H9 (cell line): ENCODE results near the gene NDC1. TPM values are rescaled to one million over a fixed set of nuclear protein-coding genes. Genes with fewer than 3 reads are reported as not detected.
"Not testable (repeated sequence)": the region's sequence is repeated elsewhere in the genome, so short reads cannot be mapped to it uniquely, and the experiment has no call there.

Experiments used
- DNase-seq: peaks from one replicate; pipeline ENCODE4 v3.0.0-alpha.2; 2017
- H2AFZ ChIP-seq: one replicate; pipeline ENCODE4 v1.6.1; 2013; ENCODE audit warnings: mild to moderate bottlenecking, low read length, control low read depth, moderate library complexity
- H2AK5ac ChIP-seq: 2 replicates; pipeline ENCODE4 v1.6.1; 2013; ENCODE audit warnings: low read length, control low read depth, mixed read lengths; ENCODE audit not compliant: insufficient read length
- H2BK120ac ChIP-seq: one replicate; pipeline ENCODE4 v1.6.1; 2013; ENCODE audit warnings: low read depth, mild to moderate bottlenecking, low read length, control low read depth, inconsistent platforms; ENCODE audit not compliant: poor library complexity, severe bottlenecking
- H2BK12ac ChIP-seq: 2 replicates; pipeline ENCODE4 v1.6.1; 2013; ENCODE audit warnings: low read length, control low read depth, mixed read lengths, low read depth; ENCODE audit not compliant: insufficient read length
- H2BK15ac ChIP-seq: 2 replicates; pipeline ENCODE4 v1.6.1; 2013; ENCODE audit warnings: low read depth, low read length, control low read depth
- H2BK20ac ChIP-seq: one replicate; pipeline ENCODE4 v1.6.1; 2013; ENCODE audit warnings: low read depth, mild to moderate bottlenecking, low read length, control low read depth, inconsistent platforms; ENCODE audit not compliant: poor library complexity, severe bottlenecking
- H2BK5ac ChIP-seq: 2 replicates; pipeline ENCODE4 v1.6.1; 2013; ENCODE audit warnings: low read length, control low read depth, mixed read lengths; ENCODE audit not compliant: insufficient read length
- H3K14ac ChIP-seq: 2 replicates; pipeline ENCODE4 v1.6.1; 2013; ENCODE audit warnings: low read length, control low read depth; ENCODE audit not compliant: insufficient read depth
- H3K18ac ChIP-seq: 2 replicates; pipeline ENCODE4 v1.6.1; 2013; ENCODE audit warnings: low read depth, mild to moderate bottlenecking, mixed read lengths, low read length, control low read depth; ENCODE audit not compliant: insufficient read length
- H3K23ac ChIP-seq: 2 replicates; pipeline ENCODE4 v1.6.1; 2013; ENCODE audit warnings: low read length, control low read depth, mixed read lengths, low read depth; ENCODE audit not compliant: insufficient read length
- H3K23me2 ChIP-seq: 2 replicates; pipeline ENCODE4 v1.6.1; 2013; ENCODE audit warnings: low read depth, mild to moderate bottlenecking, mixed read lengths, low read length, control low read depth; ENCODE audit not compliant: insufficient read length, poor library complexity, severe bottlenecking
- H3K27ac ChIP-seq: 2 replicates; pipeline ENCODE4 v1.5.1; 2013; ENCODE audit warnings: low read length, control low read depth, mixed read lengths, low read depth; ENCODE audit not compliant: insufficient read length
- H3K27me3 ChIP-seq: 2 replicates; pipeline ENCODE4 v1.6.1; 2013; ENCODE audit warnings: low read length, control low read depth, inconsistent platforms; ENCODE audit not compliant: insufficient read depth
- H3K4ac ChIP-seq: 2 replicates; pipeline ENCODE4 v1.6.1; 2013; ENCODE audit warnings: low read depth, mild to moderate bottlenecking, control low read depth, inconsistent platforms, low read length, moderate library complexity
- H3K4me1 ChIP-seq: 2 replicates; pipeline ENCODE4 v1.6.1; 2013; ENCODE audit warnings: low read length, control low read depth, inconsistent platforms; ENCODE audit not compliant: insufficient read depth
- H3K4me2 ChIP-seq: 2 replicates; pipeline ENCODE4 v1.6.1; 2013; ENCODE audit warnings: low read length, control low read depth, mixed read lengths; ENCODE audit not compliant: insufficient read length, insufficient read depth
- H3K56ac ChIP-seq: 2 replicates; pipeline ENCODE4 v1.6.1; 2013; ENCODE audit warnings: low read depth, mild to moderate bottlenecking, mixed read lengths, low read length, control low read depth; ENCODE audit not compliant: insufficient read length
- H3K79me1 ChIP-seq: 2 replicates; pipeline ENCODE4 v1.6.1; 2013; ENCODE audit warnings: low read depth, mild to moderate bottlenecking, moderate library complexity, low read length, control low read depth, inconsistent platforms; ENCODE audit not compliant: insufficient read depth, poor library complexity, severe bottlenecking
- H3K79me2 ChIP-seq: 2 replicates; pipeline ENCODE4 v1.6.1; 2013; ENCODE audit warnings: low read length, control low read depth, inconsistent platforms; ENCODE audit not compliant: insufficient read depth
- H3K9ac ChIP-seq: 2 replicates; pipeline ENCODE4 v1.6.1; 2013; ENCODE audit warnings: low read length, control low read depth, mixed read lengths; ENCODE audit not compliant: insufficient read length; ENCODE audit errors: extremely low read depth
- H3K9me3 ChIP-seq: one replicate; pipeline ENCODE4 v1.6.1; 2013; ENCODE audit warnings: low read depth, low read length, inconsistent platforms; ENCODE audit not compliant: control insufficient read depth
- H3T11ph ChIP-seq: one replicate; pipeline ENCODE4 v1.6.1; 2013; ENCODE audit warnings: mild to moderate bottlenecking, low read length, control low read depth, inconsistent platforms
- H4K20me1 ChIP-seq: one replicate; pipeline ENCODE4 v1.6.1; 2013; ENCODE audit not compliant: control insufficient read depth, insufficient read length, insufficient read depth
- H4K5ac ChIP-seq: 2 replicates; pipeline ENCODE4 v1.6.1; 2013; ENCODE audit warnings: low read depth, mild to moderate bottlenecking, mixed read lengths, low read length, control low read depth; ENCODE audit not compliant: insufficient read length
- H4K8ac ChIP-seq: replicated peaks from 2 replicates; pipeline ENCODE4 v1.6.1; 2013; ENCODE audit warnings: low read length, control low read depth, mixed read lengths, low read depth; ENCODE audit not compliant: insufficient read length
- H4K91ac ChIP-seq: 2 replicates; pipeline ENCODE4 v1.6.1; 2013; ENCODE audit warnings: low read depth, mild to moderate bottlenecking, moderate library complexity, mixed read lengths, low read length, control low read depth; ENCODE audit not compliant: insufficient read length
- H3K27ac Mint-ChIP-seq, 3 experiments: 2 replicates in 2 of 3; 3 replicates in 1 of 3; pipeline ENCODE4 v1.8.0; 2020 to 2021; ENCODE audit warnings: mixed read lengths in 3 of 3, mild to moderate bottlenecking in 1 of 3, moderate library complexity in 1 of 3
- H3K27me3 Mint-ChIP-seq: 2 replicates; pipeline ENCODE4 v1.8.0; 2021; ENCODE audit warnings: low read depth, mild to moderate bottlenecking, moderate library complexity, mixed read lengths
- H3K36me3 Mint-ChIP-seq, 3 experiments: 2 replicates in 2 of 3; 3 replicates in 1 of 3; pipeline ENCODE4 v1.8.0; 2020 to 2021; ENCODE audit warnings: low read depth in 3 of 3, mixed read lengths in 3 of 3; ENCODE audit not compliant: insufficient read depth in 1 of 3
- H3K4me1 Mint-ChIP-seq, 2 experiments: 2 replicates each; pipeline ENCODE4 v1.8.0; 2020; ENCODE audit warnings: mixed read lengths in 2 of 2
- H3K4me3 Mint-ChIP-seq, 2 experiments: 2 replicates in 1 of 2; 3 replicates in 1 of 2; pipeline ENCODE4 v1.8.0; 2020 to 2021; ENCODE audit warnings: mild to moderate bottlenecking in 2 of 2, mixed read lengths in 2 of 2, moderate library complexity in 1 of 2
- H3K9me3 Mint-ChIP-seq, 2 experiments: 2 replicates in 1 of 2; 3 replicates in 1 of 2; pipeline ENCODE4 v1.8.0; 2020; ENCODE audit warnings: mild to moderate bottlenecking in 2 of 2, mixed read lengths in 2 of 2, moderate library complexity in 1 of 2
- CTCF ChIP-seq: fragments of 200-600 bp; sonication (generic); conservative IDR thresholded peaks from 3 replicates; pipeline ENCODE4 v1.8.0; 2021; ENCODE audit warnings: antibody characterized with exemption, mild to moderate bottlenecking
- WGBS: extraction: QIAGEN DNeasy Blood & Tissue Kit; methylation state at CpG from one replicate; pipeline ENCODE4 v1.1.7; 2013; ENCODE audit warnings: missing lambda C conversion rate, low lambda C conversion rate, mixed read lengths; ENCODE audit not compliant: insufficient read length; ENCODE audit errors: extremely low coverage; 5-methylcytosine and 5-hydroxymethylcytosine counted together
- total RNA-seq: library from RNA; stranded (reverse); gene quantifications from 2 replicates; pipeline ENCODE4 v1.2.1, GENCODE V29; 2021

NDC1 gene
- total RNA-seq, 1 experiment from 2014 or later, result 49.3 TPM

GRCh38 chr1:53763461-53763860, 74.6 kb downstream of the NDC1 start:
- no peak for DNase-seq
- no peak overlapping the region for H4K91ac ChIP-seq
- no peak overlapping the region for H2AFZ ChIP-seq
- no peaks in the 10 kb centered on the region for H3K79me1 ChIP-seq
- Mint-ChIP-seq H3K4me3 (no peak overlapping the region), H3K27ac (no peak overlapping the region), H3K27me3 (no peaks in the 10 kb centered on the region), H3K9me3 (peaks cover 0 to 6% of the 10 kb centered on the region in 2 experiments; a peak in 4 of 5 replicates), H3K4me1 (no peaks in the 10 kb centered on the region), H3K36me3 (peaks cover 4 to 21% (median 6%) of the 10 kb centered on the region in 3 experiments; a peak in 6 of 7 replicates)
- no peaks in the 10 kb centered on the region for H3K23me2 ChIP-seq
- no peak overlapping the region for H2BK120ac ChIP-seq
- no peak overlapping the region for H3K9ac ChIP-seq
- no peak overlapping the region for H2BK20ac ChIP-seq
- no peak overlapping the region for H2AK5ac ChIP-seq
- H3K56ac ChIP-seq, result no peak overlapping the region
- H3T11ph ChIP-seq, result no peak overlapping the region
- H3K14ac ChIP-seq, result no peak overlapping the region
- WGBS, result no CpG with 5 or more reads among the region's 4 CpGs
- no peak overlapping the region for H2BK15ac ChIP-seq
- no peaks in the 10 kb centered on the region for H3K27me3 ChIP-seq
- no peaks in the 10 kb centered on the region for H3K9me3 ChIP-seq
- no peak overlapping the region for H4K5ac ChIP-seq
- H3K23ac ChIP-seq, result no peak overlapping the region
- H3K4ac ChIP-seq, result no peak overlapping the region
- no peak overlapping the region for H3K18ac ChIP-seq
- H2BK5ac ChIP-seq, result no peak overlapping the region
- no peak overlapping the region for H3K27ac ChIP-seq
- no peak overlapping the region for H2BK12ac ChIP-seq
- TF ChIP-seq CTCF, result peak; percentile 40; the same call in 2 of the 3 replicates
- H4K20me1 ChIP-seq, result no peaks in the 10 kb centered on the region
- no peak overlapping the region for H4K8ac ChIP-seq
- H3K4me2 ChIP-seq, result no peak overlapping the region
- H3K79me2 ChIP-seq, result no peaks in the 10 kb centered on the region
- H3K4me1 ChIP-seq, result no peaks in the 10 kb centered on the region

GRCh38 chr1:53760497-53760896, 77.6 kb downstream of the NDC1 start:
- H4K20me1 ChIP-seq, H2BK15ac ChIP-seq, H3K9ac ChIP-seq, H3K4me3 Mint-ChIP-seq, H3K56ac ChIP-seq, H2AK5ac ChIP-seq, H3K14ac ChIP-seq, H2BK12ac ChIP-seq, H3K79me1 ChIP-seq, DNase-seq, H3K79me2 ChIP-seq, H2BK5ac ChIP-seq, H3K27me3 Mint-ChIP-seq, H3K4me2 ChIP-seq, H3K4me1 ChIP-seq, H4K8ac ChIP-seq, H3K23me2 ChIP-seq, H3K27ac Mint-ChIP-seq, H3K9me3 ChIP-seq, H3T11ph ChIP-seq, H2BK20ac ChIP-seq, H2BK120ac ChIP-seq, H2AFZ ChIP-seq, H3K4ac ChIP-seq, H3K18ac ChIP-seq, H4K5ac ChIP-seq, H3K36me3 Mint-ChIP-seq, H3K27me3 ChIP-seq, H3K4me1 Mint-ChIP-seq, H4K91ac ChIP-seq, H3K9me3 Mint-ChIP-seq, H3K27ac ChIP-seq, H3K23ac ChIP-seq: not testable (repeated sequence)
- no CpG with 5 or more reads among the region's 7 CpGs for WGBS
